ENCODE data around the gene CCDC57.
"Not testable (repeated sequence)": the region's sequence is repeated elsewhere in the genome, so short reads cannot be mapped to it uniquely, and the experiment has no call there.

CCDC57 gene

DNA sequence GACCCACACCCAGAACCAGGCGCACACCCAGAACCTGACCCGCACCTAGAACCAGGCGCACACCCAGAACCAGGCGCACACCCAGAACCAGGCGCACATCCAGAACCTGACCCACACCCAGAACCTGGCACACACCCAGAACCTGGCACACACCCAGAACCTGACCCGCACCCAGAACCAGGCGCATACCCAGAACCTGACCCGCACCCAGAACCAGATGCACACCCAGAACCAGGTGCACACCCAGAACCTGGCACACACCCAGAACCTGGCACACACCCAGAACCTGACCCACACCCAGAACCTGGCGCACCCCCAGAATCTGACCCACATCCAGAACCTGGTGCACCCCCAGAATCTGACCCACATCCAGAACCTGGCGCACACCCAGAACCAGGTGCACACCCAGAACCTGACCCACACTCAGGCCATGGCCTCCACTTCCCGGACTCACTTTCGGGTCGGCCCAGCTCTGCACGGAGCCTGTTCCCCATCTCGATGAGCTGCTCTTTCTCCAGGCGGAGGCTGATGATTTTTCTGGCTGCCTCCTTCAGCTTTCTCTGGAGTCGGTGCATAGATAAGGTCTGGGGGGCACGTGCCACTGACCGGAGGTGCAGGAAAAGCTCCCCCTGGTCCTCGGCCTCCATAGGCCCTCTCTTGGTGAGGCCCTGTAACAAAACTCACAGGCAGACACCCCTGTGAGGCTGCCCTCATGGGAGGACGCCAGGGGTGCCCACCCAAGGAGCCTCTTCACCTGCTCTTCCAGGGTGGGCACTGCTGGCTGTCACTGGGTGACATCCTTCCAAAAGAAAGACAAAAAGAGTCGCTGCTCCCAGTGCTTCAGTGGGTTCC, 61.3 kb downstream of the CCDC57 start:
- DNase-seq: no peak

DNA sequence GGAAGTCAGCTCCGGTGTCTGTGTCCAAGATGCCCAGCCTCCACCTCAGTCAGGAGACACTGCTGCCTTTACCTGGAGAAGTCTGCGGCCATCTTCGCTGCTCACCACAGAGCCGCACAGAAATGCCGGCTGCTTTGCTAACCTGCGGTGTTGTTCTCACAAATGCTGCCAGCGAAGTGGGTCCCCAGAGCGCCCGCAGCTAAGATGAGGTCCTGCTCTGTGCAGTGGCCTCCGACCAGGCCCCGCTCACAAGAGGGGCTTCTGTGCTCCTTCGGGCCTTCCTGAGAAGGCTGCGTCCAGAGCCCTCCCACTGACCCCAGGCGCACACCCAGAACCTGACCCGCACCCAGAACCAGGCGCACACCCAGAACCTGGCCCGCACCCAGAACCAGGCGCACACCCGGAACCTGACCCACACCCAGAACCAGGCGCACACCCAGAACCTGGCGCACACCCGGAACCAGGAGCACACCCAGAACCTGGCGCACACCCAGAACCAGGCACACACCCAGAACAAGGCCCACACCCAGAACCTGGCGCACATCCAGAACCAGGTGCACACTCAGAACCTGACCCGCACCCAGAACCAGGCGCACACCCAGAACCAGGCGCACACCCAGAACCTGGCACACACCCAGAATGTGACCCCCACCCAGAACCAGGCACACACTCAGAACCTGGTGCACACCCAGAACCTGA, 63.1 kb downstream of the CCDC57 start:
- no peak for DNase-seq

- DNase-seq: no peak
Measured at GRCh38 chr17:82148997-82149396, 63.6 kb downstream of the CCDC57 start.

DNA sequence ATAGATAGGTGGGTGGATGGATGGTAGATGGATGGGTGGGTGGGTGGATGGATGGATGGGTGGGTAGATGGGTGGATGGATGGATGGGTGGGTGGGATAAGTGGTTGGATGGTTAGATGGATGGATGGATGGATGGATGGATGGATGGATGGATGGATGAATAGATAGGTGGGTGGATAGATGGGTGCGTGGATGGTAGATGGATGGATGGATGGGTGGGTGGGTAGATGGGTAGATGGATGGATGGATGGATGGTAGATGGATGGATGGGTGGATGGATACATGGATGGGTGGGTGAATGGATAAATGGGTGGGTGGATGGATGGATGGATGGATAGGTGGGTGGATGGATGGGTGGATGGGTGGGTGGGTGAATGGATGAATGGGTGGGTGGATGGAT, 64.6 kb downstream of the CCDC57 start:
- no peak for DNase-seq

- DNase-seq: no peak
Measured at GRCh38 chr17:82146663-82147654, 65.7 kb downstream of the CCDC57 start.

DNA sequence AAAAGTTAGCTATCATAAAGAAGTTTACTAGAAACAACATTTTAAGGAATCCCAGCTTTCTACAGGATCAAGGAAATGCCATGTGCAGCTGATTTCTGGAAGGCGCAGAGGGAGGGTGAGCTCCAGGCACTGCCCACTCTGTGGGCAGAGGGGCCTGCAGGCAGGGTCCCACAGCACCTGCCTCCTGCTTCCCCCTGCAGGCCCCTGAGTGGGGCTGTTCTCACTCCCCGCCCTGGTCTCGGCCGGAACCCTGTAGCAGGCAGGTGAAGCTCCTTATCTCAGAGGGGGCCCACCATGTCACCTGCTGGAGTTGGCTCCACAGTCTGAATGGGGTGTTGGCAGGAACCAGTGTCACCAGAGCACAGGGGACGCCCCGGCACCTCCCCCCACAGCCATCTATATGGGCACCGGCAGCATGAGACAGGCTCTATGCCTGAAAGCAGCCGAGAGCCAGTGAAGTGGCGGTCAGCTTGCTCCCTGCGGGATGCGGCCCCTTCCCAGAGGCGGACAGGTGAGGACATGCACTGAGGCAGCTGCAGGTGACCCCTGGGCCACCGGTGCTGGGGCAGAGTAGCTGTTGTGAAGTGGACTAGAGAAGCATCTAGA, 67.0 kb downstream of the CCDC57 start:
- no peak for DNase-seq

- no peak for DNase-seq
Measured at GRCh38 chr17:82143333-82143732, 69.3 kb downstream of the CCDC57 start.

DNA sequence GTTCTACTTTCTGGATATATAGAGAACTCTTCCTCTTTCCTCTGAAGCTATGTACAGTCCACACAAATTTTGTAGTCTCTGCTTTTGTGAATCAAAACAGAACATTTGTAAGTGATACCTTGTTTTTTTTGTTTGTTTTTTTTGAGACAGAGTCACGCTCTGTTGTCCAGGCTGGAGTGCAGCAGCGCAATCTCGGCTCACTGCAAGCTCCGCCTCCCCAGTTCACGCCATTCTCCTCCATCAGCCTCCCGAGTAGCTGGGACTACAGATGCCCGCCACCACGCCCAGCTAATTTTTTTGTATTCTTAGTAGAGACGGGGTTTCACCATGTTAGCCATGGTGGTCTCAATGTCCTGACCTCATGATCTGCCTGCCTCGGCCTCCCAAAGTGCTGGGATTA, 72.7 kb downstream of the CCDC57 start:
- not testable (repeated sequence) for DNase-seq

- no peak for DNase-seq
Measured at GRCh38 chr17:82138511-82138992, 74.1 kb downstream of the CCDC57 start.

DNA sequence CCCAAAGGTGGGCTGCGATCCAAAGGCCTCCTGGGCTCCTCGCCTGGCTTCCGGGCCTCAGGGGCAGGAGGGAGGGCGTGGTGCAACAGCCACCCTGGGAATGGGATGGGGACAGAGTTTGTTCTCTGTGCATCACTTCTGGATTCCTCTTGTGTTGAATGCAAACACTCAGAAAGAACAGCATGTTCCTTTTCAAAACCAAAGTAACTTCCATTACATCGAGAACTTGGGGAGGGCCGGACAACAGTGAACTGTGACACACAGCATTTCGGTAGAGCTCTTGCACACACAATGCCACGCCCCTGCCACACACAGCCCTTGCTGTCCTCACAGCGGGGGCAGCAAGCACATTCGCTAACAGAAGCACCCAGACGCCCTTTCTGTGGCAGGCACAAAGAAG, 78.5 kb downstream of the CCDC57 start:
- DNase-seq: no peak

DNA sequence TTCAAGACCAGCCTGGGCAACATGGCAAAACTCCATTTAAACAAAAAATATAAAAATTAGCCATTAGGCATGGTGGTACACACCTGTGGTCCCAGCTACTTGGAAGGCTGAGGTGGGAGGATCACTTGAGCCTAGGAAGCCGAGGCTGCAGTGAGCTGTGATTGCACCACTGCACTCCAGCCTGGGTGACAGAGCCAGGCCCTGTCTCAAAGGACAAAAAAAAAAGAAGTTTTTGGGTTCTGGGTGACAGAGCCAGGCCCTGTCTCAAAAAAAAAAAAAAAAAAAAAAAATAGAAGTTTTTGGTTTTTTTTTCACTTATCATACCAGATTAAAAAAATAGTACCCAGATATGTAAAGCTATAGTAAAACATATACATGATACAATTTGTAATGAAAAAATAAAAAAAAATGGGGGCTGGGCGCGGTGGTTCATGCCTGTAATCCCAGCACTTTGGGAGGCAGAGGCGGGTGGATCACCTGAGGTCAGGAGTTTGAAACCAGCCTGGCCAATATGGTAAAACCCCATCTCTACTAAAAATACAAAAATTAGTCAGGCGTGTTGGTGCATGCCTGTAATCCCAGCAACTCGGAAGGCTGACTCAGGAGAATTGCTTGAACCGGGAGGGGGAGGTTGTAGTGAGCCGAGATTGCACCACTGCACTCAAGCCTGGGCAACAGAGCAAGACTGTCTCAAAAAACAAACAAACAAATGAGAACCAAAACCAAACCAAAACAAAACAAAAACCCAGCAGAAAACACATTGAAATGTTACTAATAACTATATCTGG, 79.3 kb downstream of the CCDC57 start:
- DNase-seq: not testable (repeated sequence)

DNA sequence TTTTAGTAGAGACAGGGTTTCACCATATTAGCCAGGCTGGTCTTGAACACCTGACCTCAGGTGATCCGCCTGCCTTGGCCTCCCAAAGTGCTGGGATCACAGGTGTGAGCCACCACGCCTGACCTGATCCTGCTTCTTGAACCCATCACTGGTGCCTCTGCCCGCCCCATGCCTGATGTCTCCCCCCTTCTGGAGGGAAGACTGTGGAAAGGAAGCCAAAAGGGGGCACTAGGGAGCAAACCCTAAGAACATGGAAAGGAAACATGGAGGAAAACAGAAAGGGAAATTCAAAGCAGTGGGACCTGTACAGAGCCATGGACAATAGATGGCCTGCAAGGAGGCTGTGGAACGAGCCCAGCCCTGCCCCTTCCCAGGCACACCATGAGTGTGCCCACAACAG, 83.5 kb downstream of the CCDC57 start:
- no peak for DNase-seq

DNA sequence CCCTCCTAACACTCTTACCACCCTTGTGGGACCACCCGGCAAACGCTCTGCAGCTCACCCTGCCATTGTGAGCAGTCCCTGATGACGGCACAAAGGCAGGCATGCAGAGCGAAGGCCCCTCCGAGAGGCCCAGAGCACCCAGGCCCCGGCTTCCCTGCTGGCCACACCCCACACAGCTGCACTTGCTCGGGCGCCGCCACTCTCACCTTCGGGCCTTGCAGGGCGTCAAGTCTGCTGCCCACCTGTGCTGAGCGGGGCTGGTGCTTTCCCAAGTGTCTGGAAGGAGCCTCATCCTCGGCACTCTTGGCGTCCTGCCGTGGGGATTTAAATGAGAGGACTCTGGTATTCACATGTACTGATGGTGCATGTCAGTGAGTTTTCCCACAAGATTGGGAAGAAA, 84.4 kb downstream of the CCDC57 start:
- no peak for DNase-seq

GRCh38 chr17:82127704-82128103, 84.9 kb downstream of the CCDC57 start:
- peak; percentile 21 for DNase-seq

- DNase-seq: no peak
Measured at GRCh38 chr17:82127315-82127595, 85.4 kb downstream of the CCDC57 start.

DNA sequence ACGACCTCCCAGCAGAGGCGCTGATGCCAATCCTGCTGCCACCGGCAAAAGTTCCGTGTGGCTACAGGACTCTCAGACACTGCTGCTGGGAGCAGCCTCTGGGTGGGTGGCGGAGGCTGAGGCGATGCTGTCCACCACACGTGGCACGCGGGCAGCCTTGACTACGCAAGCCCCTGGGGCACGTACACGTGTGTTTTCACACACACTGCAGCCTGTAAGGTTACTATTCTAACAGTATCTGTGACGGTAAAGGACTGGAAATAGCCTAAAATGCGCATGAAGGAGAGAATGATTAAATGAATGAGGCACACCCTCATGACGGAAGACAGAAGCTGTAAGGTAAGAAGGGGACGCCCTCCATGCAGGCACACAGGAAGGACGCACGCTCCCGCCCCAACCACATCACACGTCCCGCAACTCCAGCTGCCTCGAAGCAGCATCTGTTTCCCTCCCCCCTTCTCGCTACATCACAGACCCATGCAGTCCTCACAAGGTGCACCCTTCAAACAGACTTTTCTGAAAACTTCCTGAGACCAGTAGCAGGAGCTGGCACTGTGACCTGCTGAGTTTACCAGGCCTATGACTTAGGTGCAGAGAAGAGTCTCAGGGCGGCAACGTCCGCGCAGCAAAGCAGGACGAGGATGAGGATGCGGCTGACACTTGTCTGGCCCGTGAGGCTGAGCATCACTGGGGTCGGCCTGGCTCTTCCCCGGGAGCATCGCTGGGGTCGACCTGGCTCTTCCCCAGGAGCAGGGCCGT, 85.9 kb downstream of the CCDC57 start:
- peak; percentile 93 for DNase-seq

DNA sequence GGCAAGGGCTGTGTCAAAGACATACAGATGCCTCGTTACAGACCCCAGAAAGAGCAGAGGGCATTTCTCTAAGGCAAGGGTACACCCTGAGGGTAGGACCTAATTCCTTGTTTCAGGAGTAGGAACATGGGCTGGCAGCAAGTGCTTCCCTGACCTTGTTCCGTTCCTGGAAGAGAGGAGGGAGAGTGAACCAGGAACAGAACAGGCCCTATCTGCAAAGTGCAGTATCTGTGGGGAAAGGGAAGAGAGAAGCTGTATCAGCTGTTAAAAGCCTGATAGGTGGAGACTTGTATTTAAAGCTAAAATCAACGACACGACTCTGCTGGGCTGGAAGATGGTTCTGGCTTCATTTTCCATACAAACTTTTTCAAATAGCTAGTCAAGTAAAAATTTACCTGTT, 88.5 kb downstream of the CCDC57 start:
- DNase-seq: no peak

DNA sequence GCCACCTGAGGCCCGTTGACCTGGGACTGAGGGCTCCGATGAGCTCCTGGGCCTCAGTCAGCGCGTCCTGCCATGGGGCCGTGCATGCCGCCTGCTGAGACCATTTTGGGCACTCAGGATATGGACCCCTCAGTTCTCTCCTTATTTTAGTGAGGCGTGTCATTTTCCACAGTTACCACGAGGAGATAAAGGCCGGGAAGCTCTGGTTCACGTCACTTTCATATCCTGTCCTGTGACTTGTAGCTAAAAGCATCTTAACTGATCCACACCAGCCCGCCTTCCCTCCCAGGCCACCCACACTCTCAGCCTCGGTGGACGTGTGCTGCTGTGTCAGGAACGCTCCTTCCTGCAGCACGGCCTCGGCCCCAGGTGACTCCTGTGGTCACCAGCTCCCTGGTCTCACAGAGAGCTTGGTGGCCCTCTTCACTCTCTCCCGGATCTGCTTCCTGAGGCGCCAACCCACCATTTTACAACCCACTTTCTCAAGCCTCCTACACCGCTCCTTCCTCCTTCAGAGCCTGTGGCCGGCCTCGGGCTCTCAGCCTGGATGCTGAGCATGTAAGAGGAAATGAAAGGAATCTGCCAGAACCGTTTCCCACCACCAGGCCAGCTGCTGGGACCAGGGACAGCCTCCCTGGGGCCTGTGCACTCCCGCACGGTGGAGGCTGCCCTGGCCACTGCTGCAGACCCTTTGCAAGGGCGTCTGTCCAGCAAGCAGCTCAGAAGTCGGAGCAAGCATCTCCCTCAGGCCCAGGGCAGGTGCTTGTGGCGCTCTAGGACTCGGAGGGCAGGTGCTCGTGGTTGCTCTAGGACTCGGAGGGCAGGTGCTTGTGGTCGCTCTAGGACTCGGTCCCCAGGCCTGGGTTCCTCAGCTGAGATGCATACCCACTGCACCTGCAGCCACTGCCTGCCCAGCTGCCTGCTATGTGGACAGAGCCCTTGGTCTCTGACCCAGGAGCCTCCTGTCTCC, 90.7 kb downstream of the CCDC57 start:
- DNase-seq: no peak

DNA sequence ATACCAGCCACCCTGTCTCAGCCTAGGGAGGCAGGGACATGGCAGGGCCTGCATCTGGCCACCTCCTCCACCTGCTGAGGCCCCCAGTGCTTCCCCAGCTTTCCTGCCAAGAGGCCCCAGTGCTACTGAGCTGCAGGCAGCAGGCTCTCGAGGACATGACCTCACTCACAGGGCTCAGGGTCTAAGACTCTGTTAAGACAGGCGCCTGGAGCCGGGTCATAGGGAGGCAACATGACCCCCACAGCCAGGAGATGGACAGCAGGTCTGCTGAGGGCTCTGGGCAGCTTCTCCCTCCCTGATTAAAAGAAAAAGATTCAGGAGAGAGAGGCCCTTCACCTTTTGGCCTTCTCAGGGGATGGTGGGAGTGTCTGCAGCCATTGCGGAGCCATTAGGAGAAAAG, 91.4 kb downstream of the CCDC57 start:
- DNase-seq: no peak

- no peak for DNase-seq
Measured at GRCh38 chr17:82120148-82120547, 92.5 kb downstream of the CCDC57 start.

Measured in CD4-positive, alpha-beta T cell treated with Interleukin-17A for 1 hour (primary cell).